NCI-H2029 treated with DMSO at 0.1 percent for 48 hours (cell line): ENCODE data around the gene ZDHHC14.

ENCODE experiments used
- DNase-seq: peaks from one replicate; lab custom pipeline; 2025; lab: John Stamatoyannopoulos, UW

The ZDHHC14 gene

DNA sequence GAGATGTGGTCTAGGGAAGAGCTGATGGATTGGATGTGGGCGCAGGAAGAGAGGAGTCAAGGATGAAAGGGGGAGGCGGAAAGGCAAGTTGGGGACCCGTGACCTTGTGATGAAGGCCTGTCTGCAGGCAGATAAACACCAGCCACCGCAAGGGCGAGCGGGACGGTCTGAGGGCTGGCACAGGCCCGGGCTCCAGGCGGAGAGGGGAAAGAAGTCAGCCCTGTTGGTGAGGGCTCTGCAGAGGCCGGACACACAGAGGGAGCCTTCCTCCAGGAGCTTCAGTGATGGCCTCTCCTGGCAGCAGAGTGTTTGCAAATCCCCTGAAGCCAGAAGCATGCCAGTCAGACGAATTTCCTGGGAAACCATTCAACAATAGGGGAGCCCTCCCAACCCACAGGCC, 112.2 kb downstream of the ZDHHC14 start:
- no peak for DNase-seq

DNA sequence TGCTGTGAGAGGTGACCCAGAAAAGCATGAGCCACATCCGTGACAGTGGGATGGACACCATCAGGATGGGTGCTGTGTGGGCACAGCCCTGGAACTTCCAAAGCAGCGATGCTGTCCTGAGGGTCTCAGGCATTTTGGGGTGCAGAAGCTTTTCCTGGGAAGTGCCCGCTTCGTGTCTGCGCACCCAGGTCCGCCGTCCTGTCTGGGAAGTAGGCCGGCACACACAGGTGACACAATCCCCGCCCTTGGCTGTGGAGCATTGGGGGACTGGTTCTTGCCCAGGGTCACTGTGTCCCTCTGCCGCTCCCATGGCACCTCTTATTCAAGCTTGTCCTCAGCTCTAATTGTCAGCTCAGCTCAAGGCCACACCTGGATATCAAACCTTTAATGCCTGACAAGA, 112.6 kb downstream of the ZDHHC14 start:
- no peak for DNase-seq

DNA sequence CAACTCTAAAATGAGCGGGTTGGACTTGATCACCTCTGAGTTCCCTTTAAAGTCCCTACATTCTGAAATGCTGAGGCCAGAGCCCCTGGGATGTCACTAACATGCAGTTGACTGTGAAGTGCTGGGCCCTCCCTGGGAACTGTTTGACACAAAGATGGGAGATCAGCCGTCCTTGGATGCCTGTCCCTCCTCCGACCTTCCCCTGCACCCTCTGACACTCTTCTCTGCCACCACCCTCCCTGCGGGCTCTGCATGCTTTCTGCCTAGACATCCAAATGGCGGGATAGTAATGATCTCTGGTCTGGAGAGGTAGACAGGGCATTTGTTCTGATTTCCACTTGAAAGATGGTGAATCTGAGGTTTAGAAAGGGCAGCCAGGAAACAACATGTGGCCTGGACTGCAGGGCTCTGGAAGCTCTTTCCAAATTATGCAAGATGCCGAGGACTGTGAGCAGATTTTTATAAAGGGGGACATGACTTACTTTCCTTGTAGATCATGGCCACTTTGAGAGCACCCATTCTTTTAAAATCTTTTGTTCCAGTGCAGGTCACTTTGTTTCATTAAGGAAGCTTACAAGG, 113.2 kb downstream of the ZDHHC14 start:
- DNase-seq: no peak

DNA sequence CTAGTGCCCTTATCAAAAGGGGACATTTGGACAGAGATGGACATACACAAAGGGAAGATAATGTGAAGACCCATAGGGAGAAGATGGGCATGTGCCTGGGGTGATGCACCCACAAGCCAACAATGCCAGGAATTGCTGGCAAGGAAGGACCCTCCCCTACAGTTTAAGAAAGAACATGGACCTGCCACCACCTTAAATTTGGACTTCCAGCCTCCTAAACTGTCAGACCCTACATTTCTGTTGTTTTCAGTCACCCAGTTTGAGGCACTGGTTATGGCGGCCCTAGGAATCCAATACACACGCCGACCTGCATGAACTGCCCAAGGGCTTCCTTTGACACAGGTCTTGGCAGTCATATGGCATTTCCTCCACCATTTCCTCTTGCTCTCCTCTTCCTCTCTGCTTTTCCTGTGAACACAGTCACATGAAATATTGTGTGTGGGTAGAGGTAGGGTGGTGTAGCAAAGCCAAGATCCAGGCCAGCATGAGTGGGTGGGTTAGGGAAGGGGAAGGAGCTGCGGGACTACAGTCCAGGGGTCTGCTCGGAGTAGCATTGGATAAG, 115.6 kb downstream of the ZDHHC14 start:
- no peak for DNase-seq

DNA sequence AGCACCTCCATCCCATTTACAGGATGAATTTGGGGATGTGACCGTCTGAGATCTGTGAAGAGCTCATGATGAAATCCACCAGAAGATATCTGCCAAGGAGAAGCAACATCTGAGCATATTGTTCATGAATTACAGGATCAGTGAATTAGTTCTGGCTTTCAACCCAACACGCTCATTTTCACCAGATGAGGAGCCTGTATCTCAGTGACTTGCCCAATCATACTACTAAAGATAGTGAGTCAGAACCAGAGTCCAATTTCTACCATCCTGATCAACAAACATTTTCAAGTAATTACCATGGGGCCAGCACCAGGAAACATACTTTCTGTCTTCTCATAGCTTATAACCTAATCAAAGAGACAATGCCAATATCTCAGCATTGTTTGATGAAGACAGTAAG, 116.6 kb downstream of the ZDHHC14 start:
- DNase-seq: no peak

DNA sequence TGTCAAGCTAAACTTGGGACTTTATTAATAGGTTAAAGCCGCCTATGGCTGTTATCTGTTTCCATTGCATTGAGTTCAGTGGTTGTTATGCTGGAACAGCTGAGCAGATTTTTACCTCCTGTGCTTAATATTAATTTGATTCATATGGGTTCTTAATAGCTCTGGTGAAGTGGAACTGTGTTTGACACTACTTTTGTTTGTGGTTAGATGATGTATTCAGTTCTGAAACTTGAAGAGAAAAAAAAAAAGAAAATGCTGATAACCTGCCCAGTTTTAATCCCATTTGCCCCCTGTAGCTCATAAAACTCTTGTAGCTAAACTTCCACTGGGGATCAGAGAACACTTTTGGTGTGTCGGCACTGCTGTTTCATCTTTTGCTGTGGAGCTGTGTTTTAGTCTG, 117.8 kb downstream of the ZDHHC14 start:
- no peak for DNase-seq

DNA sequence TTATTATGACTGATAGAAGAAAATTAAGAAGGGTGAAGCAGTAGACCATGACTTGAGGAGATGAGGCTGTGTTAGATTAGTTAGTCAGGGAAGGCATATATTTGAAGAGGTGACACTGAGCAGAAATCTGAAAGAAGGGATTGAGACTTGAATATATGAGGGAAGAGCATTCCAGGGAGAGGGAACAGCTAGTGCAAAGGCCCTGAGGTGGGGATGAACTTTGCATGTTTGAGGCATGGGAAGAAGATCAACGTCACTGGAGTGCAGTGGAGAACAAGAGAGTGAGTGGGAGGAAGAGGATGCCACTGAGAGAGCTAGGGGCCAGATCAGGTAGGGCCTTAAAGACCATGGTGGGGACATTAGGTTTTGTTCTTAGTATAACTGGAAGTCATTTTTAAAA, 119.0 kb downstream of the ZDHHC14 start:
- no peak for DNase-seq

DNA sequence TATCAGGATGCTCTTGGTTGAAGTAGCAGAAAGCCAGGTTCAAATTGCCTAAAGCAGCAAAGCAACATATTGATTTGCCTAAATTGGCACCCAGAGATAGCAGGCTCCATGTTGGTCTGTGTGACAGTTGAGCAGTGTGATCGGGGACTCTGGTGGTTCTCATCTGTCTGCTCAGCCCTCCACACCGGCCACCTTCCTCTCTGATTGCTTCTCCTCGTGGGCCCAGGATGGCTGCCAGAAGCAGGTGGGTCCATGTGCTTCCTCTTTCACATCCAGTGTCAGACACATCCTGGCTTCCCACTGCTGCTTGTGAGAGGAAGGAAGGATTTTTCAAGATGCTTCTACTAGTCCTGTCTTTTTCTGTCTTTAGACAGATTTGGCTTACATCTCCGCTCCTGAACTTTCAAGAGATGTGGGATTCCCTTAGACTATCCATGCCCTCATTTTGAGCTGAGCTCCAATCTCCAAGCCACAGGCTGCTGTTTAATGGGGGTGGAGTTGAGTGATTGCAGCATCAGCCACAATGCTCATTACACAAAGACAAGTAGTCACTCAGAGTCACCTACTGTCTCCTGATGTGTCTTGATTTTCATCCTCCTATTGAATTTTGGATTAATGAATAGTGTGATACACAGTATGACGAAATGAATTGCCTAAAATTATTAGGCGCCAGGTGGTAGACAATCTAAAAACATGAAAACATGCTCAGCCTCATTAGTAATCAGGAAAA, 122.2 kb downstream of the ZDHHC14 start:
- DNase-seq: no peak

DNA sequence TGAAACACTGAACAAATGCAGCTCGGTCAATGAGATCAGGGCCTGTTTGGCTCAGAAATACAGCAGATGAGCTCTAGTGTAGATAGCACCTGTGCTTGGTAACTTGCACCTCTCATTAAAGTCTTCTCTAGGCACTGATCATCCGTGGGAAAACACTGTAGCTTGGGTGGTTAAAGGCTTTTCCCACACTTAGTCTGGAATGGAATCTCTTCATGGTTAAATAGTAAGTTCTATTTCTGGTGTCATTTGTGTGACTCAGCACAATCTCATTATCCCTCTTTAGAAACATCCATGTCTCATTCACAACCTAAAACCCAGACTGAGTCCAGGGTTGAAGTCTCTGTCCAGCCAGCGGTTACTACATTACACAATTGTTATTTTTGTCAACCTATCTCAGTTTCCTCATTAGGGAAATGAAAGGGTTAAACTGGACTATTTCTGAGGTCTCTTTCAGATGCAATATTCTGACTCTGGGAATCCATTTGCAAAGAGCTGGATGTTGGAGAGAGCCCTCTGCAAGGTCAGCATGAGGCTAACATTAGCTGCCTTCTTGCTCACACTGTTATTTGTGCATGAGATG, 125.0 kb downstream of the ZDHHC14 start:
- no peak for DNase-seq

DNA sequence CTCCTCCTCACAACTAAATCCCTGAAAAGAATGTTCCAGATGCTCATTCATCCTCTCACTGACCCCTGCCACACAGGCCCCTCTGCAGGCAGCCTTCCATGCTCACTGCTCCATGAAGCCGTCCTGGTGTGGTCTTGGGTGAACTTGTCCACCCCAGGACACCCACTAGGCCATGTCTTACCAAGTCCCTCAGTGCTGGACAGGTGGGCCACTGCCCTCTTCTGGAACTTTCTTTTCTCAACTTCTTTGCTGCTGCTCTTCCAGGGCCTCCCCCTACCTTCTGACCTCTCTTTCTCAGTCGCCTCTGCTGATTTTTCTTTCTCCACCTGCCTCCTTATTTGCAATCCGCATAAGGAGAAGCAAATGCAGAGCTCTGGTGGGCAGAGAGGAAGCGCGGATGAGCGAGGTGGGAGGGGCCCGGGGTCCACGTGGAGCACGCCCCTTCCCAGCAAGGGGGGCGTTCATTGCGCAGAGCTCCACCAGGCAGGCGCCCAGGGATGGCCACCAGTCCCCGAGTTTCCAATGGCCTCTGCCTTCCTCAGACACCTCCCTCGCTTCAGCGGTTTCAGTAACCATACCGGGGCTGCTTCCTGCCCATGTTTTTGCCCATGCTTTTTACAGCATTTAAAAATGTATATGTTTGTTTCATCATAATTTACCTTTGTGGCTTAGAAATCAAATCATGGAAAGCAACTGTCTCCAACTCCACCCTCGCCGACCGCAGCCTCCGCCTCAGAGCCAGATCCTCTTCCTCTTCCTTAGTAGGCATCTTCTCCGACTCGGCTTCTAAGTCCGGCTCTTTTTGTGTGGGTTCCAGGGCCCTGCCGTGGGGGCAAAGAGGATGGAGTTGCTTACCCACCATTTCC, 129.6 kb downstream of the ZDHHC14 start:
- DNase-seq: no peak

DNA sequence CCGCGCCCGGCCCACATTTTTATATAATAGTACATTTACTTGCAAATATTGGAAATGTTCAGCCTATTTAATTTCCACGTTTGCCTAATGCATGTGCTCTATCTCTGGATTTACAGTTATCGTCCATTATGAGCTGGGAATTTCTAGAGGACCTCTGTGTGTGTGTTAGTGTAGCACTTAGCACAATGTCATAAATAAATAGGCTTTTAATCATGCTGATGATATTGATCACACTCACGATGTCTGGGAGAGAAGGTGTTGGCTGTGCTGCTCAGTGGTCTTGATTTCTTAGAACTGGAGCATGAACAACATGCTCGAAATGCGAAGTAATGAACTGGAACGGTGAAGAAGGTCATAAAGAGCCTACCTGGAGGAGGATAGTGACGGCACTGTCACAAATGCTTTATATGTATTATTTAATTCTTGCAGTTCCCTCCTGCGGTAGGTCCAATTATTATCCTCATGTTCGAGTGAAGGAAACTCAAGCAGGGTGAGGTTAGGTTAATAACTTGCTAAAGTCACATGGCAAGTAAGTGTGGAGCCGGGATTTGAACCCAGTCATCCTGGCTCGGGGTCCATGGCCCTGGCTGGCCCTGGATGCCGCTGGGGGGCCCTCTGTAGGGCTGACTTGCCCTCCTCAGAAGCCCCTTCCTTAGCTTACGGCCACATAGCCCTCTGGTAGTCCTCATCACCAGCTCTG, 130.8 kb downstream of the ZDHHC14 start:
- DNase-seq: no peak

DNA sequence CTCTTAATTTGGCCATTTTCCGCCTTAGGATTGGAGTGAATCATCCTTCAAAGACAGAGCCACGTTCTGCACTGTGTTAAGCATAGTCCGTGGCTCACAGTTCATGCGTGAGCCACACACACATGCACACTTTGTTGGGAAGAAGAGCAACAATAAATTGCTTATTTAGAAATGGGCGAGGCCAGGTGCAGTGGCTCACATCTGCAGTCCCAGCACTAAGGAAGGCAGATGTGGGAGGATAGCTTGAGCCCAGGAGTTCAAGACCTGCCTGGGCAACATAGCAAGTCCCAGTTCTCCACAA, 131.3 kb downstream of the ZDHHC14 start:
- DNase-seq: no peak

DNA sequence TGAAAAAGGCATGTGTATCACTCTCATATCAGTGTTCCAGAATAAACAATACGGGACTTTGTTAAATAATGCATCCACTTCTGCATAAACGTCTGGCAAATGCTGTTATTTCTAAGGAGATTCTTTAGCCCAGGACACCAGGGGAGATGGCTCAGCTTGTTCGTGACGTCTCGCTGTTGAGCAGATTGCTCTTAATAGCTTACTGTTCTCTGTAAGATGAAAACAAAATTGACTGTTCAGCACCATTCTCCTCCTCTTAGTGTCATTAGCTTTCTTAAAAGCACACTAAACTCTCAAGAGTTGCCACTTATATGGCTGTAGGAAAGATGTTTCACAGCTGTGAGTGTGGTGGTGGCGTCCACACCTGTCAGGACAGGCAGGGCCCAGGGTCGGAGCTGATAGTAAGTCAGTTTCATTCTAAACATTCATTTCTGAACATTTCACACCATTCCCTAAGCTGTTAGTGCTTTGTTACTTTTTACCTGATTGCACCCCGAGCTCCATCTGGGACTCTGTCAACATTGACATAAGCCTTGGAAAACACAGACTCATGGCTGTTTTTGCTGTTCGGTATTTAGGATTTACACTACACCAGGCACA, 132.1 kb downstream of the ZDHHC14 start:
- no peak for DNase-seq

DNA sequence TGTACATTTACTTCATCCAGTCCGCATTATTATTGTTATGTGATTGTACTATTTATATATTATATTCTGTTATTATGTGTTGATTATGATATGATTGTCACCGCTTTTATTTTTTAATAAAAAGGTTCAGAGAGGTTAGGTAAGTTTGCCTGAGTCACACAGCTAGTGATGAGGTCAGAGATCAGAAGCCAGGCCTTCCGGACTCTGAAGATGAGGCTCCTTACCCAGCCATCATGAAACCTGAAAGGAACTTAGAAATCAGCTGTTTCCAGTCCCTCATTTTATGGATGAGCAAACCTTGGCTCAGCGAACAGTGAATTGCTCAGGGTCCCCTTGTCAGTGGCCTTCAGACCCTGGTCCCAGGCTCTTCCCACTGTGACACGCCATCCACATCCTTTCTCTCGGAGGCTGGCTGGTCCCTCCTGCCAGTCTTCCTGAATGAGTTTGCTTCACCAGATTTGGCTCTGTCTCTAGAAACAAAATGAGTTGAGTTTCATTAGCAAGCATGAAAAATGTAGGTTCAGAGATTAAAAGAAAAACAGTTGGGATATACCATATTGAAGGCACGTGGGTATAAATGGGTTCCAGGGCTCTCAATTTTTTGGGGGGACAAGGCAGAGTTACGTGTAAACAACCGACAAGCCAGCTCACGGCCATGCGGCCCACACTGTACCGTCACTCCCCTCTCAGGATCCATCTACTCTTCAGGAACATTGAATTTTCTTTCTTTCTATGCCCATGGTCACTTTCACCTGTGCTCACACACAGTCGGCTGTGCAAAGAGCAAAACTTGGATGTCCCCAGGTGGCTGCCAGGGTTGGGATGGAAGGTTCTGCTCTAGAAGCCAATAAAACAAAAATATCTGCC, 132.9 kb downstream of the ZDHHC14 start:
- DNase-seq: no peak

DNA sequence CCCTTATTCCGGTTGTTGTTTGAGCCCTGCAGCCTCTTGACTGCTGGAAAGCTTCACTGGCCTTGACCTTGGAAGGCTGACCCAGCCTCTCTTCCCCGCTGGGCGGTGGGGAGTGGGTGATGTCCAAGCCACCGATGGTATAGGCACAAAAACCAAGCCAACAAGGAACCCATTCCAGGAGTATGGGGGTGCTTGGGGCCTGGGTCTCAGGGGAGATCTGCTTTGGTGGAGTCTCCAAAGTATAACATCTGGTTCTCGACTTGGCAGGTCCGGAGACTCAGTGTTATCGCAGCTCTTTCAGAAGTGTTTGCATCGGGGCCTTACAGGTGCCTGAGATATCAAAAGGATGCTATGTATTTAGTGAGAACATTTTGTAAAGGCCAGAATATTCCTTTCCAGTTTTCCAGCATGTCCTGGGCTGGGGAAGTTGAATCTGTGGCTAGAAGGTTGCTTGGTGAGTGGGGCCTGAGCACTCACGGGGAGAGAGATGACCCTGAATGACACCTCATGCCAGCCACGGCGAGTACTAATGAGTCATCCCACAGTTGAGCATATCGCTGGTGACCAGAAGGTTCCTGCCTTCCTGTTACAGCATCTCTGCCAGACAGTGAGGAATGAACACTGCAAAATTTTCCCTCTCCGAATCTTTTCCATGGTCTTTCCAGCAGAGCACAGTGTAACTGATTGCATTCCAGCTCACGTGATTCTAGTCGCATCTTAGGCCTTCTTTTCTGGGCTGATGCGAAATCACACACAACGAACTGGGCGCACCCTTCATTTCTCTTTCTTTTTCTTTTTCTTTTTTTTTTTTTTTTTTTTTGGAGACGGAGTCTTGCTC, 133.9 kb downstream of the ZDHHC14 start:
- no peak for DNase-seq

DNA sequence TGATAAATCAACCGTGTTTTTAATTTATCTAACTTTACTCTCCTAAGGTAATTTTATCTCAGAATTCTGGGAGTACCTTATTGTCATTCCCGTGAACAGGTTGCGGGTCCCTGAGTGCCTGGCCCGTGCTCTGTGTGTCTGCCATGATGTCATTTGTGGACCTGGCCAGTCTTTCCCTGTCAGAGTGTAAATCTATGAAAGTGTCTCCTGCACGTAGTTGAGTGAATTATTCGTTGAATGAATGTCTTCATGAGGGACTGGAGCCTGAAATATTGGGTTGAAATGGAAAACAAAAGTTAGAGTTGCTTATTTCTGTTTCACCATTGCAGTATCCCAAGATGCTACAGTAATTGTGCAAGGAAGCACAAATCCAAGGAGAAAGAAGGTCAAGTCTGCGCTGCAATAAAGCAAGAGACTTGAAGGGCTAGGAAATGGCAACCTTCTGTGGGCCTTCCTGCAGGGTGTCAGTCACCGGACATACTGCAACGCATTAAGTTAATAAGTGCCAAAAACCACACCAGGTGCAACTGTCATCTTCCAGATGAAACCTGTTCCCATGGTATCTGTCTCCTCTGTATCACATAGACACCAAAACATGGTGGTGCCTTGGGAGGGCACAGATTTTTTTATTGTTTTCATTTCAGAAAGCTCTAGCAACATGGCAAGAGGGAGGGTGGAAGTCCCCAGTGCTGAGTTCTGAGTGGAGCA, 135.5 kb downstream of the ZDHHC14 start:
- no peak for DNase-seq

DNA sequence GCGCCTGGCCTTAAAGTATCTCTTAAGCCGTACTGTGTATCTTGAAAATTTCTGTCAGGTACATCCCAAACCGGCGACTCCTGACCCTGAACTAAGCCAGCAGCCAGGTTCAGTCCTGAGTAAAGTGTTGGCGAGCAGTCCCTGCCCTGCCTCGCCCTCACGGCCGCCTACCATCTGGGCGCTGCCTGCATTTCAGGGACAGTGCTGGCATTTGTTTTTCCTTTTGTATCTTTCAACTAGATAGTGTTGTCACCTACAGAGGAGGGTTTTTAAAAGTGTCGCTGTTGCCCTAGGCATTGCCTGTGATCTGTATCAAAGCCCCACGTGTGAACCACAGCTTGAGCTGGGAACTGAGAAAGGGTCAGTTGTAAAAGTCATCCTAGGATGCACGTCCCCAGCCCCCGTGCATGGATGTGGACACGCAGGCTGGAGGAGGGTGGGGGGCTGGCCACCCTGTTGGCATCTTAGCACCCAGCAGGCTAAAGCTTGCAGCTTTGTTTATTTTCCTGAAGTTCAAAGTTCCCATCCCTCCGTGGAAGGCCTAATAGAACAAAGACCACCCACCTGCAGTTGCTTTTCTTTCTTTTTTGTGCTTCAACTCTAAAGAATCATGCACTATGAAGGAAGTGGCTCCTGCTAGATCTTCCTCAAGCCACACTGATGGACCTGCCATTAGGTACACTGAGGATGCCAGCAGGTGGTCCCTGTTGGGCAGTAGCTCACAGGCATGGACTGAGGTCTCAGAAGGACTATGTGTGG, 136.8 kb downstream of the ZDHHC14 start:
- no peak for DNase-seq
